HG03565 (cell line): ENCODE results near the gene ITPRIPL1.

Experiments used
- ATAC-seq: cut with Tn5 transposase; IDR thresholded peaks from one replicate; pipeline ENCODE4 v1.9.1; 2021; ENCODE audit warnings: mild to moderate bottlenecking, moderate library complexity; ENCODE audit not compliant: unreplicated experiment

The ITPRIPL1 gene

GRCh38 chr2:96353606-96354101 is 28.5 kb downstream of the ITPRIPL1 start:
- no peak for ATAC-seq

GRCh38 chr2:96354492-96354891 is 29.4 kb downstream of the ITPRIPL1 start:
- no peak for ATAC-seq

GRCh38 chr2:96356889-96357288 is 31.8 kb downstream of the ITPRIPL1 start:
- ATAC-seq: no peak

- no peak for ATAC-seq
Measured at GRCh38 chr2:96359310-96359709, 34.2 kb downstream of the ITPRIPL1 start.

GRCh38 chr2:96359866-96360265 is 34.7 kb downstream of the ITPRIPL1 start:
- no peak for ATAC-seq

- ATAC-seq: no peak
Measured at GRCh38 chr2:96361751-96362150, 36.6 kb downstream of the ITPRIPL1 start.

- no peak for ATAC-seq
Measured at GRCh38 chr2:96369186-96369585, 44.1 kb downstream of the ITPRIPL1 start.

GRCh38 chr2:96374211-96374951 is 49.3 kb downstream of the ITPRIPL1 start:
- no peak for ATAC-seq
